Bronchial epithelial cell (primary cell): ENCODE results near the gene MDH1. TPM values are rescaled to one million over a fixed set of nuclear protein-coding genes. Genes with fewer than 3 reads are reported as not detected.
"Not testable (repeated sequence)": the region's sequence is repeated elsewhere in the genome, so short reads cannot be mapped to it uniquely, and the experiment has no call there.

Experiments used
- DNase-seq: peaks from one replicate; pipeline ENCODE4 v3.0.0-alpha.2; 2010; ENCODE audit warnings: low read depth
- FAIRE-seq: peaks from 2 replicates; lab custom pipeline; 2011; peaks lifted over from hg19 to GRCh38; lab: Jason Lieb, UNC
- H3K27me3 ChIP-seq: 2 replicates; pipeline ENCODE4 v1.5.1; 2011; ENCODE audit warnings: low read length; ENCODE audit not compliant: control insufficient read depth, insufficient read depth
- H3K36me3 ChIP-seq: 2 replicates; pipeline ENCODE4 v1.5.1; 2011; ENCODE audit warnings: low read length; ENCODE audit not compliant: control insufficient read depth, insufficient read depth
- H3K4me3 ChIP-seq: 2 replicates; pipeline ENCODE4 v1.5.1; 2011; ENCODE audit warnings: mild to moderate bottlenecking, low read depth, low read length, control low read depth
- total RNA-seq: library from RNA; depleted of rRNA; stranded (reverse); fragments of >200 nt; gene quantifications from 2 replicates; pipeline ENCODE4 v1.2.1, GENCODE V29; 2014
- TF ChIP-seq, protein P1 (sequence below): IDR thresholded peaks from 2 replicates; pipeline ENCODE4 v1.5.1; 2011; ENCODE audit warnings: mild to moderate bottlenecking, moderate library complexity, low read length, control low read depth, inconsistent platforms; ENCODE audit not compliant: insufficient read depth, severe bottlenecking

Gene MDH1
- total RNA-seq, 1 donor from 2014 or later = 118 TPM

DNA sequence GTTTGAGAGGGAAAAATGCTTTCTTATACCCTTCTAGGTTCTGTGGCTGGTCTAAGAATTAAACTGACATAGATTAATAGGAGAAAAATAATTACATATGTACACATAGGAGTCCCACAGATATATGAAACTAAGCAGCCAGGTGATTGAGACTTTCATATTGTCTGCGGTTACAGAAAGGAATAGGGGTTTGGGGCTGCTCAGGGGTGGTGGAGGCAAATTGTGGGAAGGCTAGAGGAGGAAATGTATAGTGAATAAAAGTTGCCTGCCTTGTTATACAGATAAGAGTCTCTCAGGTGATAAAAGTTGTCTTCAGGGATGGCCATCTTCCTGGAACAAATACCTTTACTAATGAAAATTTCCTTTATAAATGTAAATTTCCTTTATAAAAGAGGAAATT, 28.6 kb downstream of the MDH1 start:
- no peaks in the 10 kb centered on the region for H3K27me3 ChIP-seq
- DNase-seq = no peak
- no peaks in the 10 kb centered on the region for H3K36me3 ChIP-seq
- TF ChIP-seq, protein P1, sequence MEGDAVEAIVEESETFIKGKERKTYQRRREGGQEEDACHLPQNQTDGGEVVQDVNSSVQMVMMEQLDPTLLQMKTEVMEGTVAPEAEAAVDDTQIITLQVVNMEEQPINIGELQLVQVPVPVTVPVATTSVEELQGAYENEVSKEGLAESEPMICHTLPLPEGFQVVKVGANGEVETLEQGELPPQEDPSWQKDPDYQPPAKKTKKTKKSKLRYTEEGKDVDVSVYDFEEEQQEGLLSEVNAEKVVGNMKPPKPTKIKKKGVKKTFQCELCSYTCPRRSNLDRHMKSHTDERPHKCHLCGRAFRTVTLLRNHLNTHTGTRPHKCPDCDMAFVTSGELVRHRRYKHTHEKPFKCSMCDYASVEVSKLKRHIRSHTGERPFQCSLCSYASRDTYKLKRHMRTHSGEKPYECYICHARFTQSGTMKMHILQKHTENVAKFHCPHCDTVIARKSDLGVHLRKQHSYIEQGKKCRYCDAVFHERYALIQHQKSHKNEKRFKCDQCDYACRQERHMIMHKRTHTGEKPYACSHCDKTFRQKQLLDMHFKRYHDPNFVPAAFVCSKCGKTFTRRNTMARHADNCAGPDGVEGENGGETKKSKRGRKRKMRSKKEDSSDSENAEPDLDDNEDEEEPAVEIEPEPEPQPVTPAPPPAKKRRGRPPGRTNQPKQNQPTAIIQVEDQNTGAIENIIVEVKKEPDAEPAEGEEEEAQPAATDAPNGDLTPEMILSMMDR = no peak
- FAIRE-seq = no peak
- no peak overlapping the region for H3K4me3 ChIP-seq

DNA sequence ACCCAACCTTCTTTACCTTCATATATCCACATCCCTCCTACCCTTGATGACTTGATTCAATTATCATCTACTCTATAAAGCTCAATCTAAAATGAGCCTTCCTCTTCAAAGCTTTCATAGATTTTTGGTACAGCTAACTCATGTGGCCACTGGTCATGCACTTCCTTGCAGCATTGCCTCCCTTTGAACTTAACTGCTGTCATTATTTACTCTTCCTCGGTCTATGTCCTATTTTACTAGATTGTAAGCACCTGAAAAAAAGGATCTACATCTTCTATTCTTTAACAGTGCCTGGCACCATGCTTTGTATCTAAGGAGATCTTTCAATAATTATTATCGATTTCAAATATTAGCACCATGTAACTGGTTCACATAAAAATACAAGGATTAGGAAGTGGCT, 30.6 kb downstream of the MDH1 start:
- Histone ChIP-seq H3K36me3 (no peaks in the 10 kb centered on the region), H3K27me3 (no peaks in the 10 kb centered on the region), H3K4me3 (no peak overlapping the region)
- TF ChIP-seq, protein P1 = no peak
- FAIRE-seq = no peak
- no peak for DNase-seq

DNA sequence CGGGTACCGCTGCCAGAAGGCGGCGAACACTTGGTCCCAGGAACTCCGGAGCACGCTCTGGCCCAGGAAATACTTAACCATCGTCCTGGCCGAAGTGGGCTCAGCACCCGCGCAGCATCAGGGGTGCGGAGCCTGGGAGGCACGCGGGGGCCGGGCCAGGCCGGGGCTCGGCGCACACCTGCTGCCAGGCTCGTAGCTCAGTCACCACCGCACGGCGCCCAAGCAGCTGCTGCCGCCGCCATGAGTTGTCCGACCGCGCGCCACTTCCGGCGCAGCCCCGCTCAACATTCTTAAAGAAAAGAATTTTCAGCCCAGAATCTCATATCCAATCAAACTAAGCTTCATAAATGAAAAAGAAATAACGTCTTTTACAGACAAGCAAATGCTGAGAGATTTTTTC, 34.0 kb downstream of the MDH1 start:
- no peak overlapping the region for H3K4me3 ChIP-seq
- TF ChIP-seq, protein P1 = no peak
- H3K36me3 ChIP-seq = no peaks in the 10 kb centered on the region
- no peak for DNase-seq
- no peak for FAIRE-seq
- H3K27me3 ChIP-seq = no peaks in the 10 kb centered on the region

DNA sequence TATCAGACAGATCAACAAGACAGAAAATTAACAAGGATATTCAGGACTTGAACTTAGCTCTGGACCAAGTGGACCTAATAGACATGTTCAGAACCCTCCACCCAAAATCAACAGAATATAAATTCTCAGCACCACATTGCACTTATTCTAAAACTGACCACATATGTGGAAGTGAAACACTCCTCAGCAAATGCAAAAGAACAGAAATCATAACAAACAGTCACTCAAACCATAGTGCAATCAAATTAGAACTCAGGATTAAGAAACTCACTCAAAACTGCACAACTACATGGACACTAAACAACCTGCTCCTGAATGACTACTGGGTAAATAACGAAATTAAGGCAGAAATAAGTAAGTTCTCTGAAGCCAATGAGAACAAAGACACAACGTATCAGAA, 35.0 kb downstream of the MDH1 start:
- not testable (repeated sequence) for H3K36me3 ChIP-seq, DNase-seq, H3K4me3 ChIP-seq, H3K27me3 ChIP-seq, FAIRE-seq

DNA sequence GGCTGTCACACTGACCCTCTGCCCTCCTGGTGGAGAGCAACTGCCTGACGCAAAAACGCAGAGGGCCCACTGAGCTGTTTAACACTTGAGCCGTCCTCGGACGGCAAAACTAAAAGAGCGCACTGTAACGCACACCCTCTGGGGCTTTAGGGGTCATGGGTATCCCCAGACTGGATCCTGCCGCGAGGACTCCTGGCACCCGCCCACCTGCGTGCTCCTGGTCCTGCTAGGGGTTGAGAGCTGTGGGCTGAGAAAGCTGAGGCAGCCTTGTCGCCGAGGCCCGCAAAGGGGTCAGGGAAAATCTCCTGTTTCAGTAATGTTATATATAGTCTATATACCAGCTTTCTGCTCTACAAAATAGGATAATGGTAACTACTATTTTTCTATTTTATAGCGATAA, 39.1 kb downstream of the MDH1 start:
- FAIRE-seq (no peak), DNase-seq (no peak)
- TF ChIP-seq, protein P1 = no peak
- no peaks in the 10 kb centered on the region for H3K27me3 ChIP-seq
- H3K36me3 ChIP-seq = no peaks in the 10 kb centered on the region
- no peak overlapping the region for H3K4me3 ChIP-seq

DNA sequence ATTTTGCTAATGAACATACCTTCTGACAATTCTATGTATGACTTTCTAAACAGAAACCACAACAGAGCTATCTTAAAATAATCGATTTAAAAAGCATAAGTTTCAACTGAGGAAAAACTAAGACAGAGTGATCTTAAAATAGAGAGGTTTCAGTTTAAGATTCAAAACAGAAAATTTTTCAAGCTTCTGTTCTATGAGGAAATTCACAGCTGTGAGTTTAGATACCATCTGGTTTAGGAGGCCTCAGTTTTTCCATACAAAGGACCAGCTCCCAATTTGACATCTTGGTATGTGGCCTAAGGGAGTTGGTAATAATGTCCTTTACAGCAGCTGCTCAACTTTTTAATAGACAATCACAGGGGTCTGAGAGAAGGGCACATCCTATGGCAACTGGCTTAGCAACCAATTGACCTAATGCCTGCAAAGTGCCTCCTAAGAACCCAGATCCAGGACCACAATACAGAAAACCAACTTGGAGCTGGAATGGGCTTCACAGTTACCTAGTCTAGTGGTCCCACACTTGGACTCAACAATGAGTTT, 39.7 kb downstream of the MDH1 start:
- Histone ChIP-seq H3K4me3 (no peak overlapping the region), H3K27me3 (no peaks in the 10 kb centered on the region), H3K36me3 (no peaks in the 10 kb centered on the region)
- FAIRE-seq (no peak), DNase-seq (no peak)
- TF ChIP-seq, protein P1 = no peak
